NB4 (cell line): ENCODE measurements around the gene DIP2C.

ENCODE experiments used
- CTCF ChIP-seq: IDR thresholded peaks from one replicate; pipeline ENCODE4 v1.5.1; 2012; ENCODE audit warnings: low read depth, low read length
- MAX ChIP-seq: IDR thresholded peaks from 2 replicates; pipeline ENCODE4 v1.6.1; 2011; ENCODE audit warnings: low read depth, low read length
- MYC ChIP-seq: IDR thresholded peaks from 2 replicates; pipeline ENCODE4 v1.6.1; 2011; ENCODE audit warnings: low read depth, low read length
- POLR2A ChIP-seq: IDR thresholded peaks from 2 replicates; pipeline ENCODE4 v1.6.1; 2011; ENCODE audit warnings: mild to moderate bottlenecking; ENCODE audit not compliant: insufficient read length; ENCODE audit errors: extremely low read depth

DNA sequence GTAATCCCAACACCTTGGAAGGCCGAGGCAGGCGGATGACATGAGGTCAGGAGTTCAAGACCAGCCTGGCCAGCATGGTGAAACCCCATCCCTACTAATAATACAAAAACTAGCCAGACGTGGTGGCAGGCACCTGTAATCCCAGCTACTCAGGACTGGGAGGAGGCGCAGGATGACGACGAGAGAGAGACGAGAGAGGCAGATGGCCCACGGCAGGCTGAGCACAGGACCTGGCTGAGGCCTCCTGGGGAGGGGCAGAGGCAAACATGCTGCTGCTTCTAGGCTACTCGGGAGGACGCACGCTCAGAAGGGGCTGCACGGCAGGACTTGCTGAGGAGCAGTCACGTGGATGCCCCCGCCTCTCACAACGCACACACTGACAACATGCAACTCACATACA is 22.4 kb downstream of the DIP2C start:
- no peak for TF ChIP-seq CTCF
- no peak for TF ChIP-seq POLR2A
- TF ChIP-seq MAX, result no peak
- no peak for TF ChIP-seq MYC
